ENCODE results near the gene LIFR. TPM values are rescaled to one million over a fixed set of nuclear protein-coding genes. Genes with fewer than 3 reads are reported as not detected.

LIFR gene
- total and polyA plus RNA-seq, 2 donors (not counting 3 experiments of a cell fraction or from before 2014, with no cell fraction given) = 4.1 to 36.4 TPM

- ChIA-PET CTCF (interaction anchor here (0.8 to 3.3 kb wide), 5 partner anchors 12 to 326 kb away, joined by 3 to 14 read pairs (median 5); no protein-coding TSS in a partner anchor), POLR2A (no interaction called here)
- no peak overlapping the region for H3K27ac ChIP-seq (ENCODE audit: insufficient read depth, low read depth, low read length)
- H2AFZ ChIP-seq (ENCODE audit: low read depth, low read length) = no peak overlapping the region
- H3K27me3 ChIP-seq (ENCODE audit: control insufficient read depth in 2 of 2, insufficient read depth in 2 of 2, low read length in 2 of 2) = no peaks in the 10 kb centered on the region
- peaks cover 0 to 3% of the 10 kb centered on the region in 2 experiments for H3K36me3 ChIP-seq (ENCODE audit: control insufficient read depth in 2 of 2, extremely low read depth in 1 of 2, insufficient read depth in 2 of 2, low read length in 2 of 2)
- no peaks in the 10 kb centered on the region for H4K20me1 ChIP-seq (replicated peaks; ENCODE audit: control insufficient read depth, extremely low read depth, insufficient read depth, low read length)
- H3K79me2 ChIP-seq (ENCODE audit: control insufficient read depth, insufficient read depth, low read length) = no peaks in the 10 kb centered on the region
- no peak overlapping the region for H3K4me3 ChIP-seq (replicated peaks in 1 of 3; ENCODE audit: insufficient read depth in 1 of 3, low read depth in 1 of 3, low read length in 3 of 3)
- dilution Hi-C loops (cut with MboI; ENCODE audit: extremely low pct_ligation_motif_present, low sequenced_read_pairs) (no loop called here), intact Hi-C loops (cut with micrococcal nuclease) (no loop called here)
- H3K4me1 ChIP-seq (ENCODE audit: control insufficient read depth, extremely low read depth, insufficient read depth, low read length) = no peaks in the 10 kb centered on the region
- DNase-seq (ENCODE audit: low read depth, low spot score) = no peak
- BruUV-seq (replicated peaks) = no TSS peak
- TF ChIP-seq CTCF (IDR thresholded peaks at IDR 0.05; ENCODE audit: extremely low read depth in 1 of 2, insufficient read depth in 1 of 2, low read depth in 1 of 2, low read length in 2 of 2) = peak in 1 of 2 donors; percentile 4
- no peak for TF ChIP-seq EZH2 (IDR thresholded peaks at IDR 0.05; ENCODE audit: borderline replicate concordance, low read depth, low read length, severe bottlenecking)
- H3K9ac ChIP-seq (replicated peaks; ENCODE audit: extremely low read depth, insufficient read depth, low read length) = no peak overlapping the region
- no peaks in the 10 kb centered on the region for H3K9me1 ChIP-seq (replicated peaks; ENCODE audit: control insufficient read depth, extremely low read depth, insufficient read depth, low read length)
- no peak overlapping the region for H3K4me2 ChIP-seq (ENCODE audit: insufficient read depth, low read length)
- no peak for FAIRE-seq
- no peaks in the 10 kb centered on the region for H3K9me3 ChIP-seq (replicated peaks; ENCODE audit: control insufficient read depth, insufficient read depth, low read length)
These were observed 72.5 kb downstream of the LIFR start for GRCh38 chr5:38483805-38484398.

- Histone ChIP-seq H3K9me1 (replicated peaks; ENCODE audit: control insufficient read depth, extremely low read depth, insufficient read depth, low read length) (no peaks in the 10 kb centered on the region), H2AFZ (ENCODE audit: low read depth, low read length) (no peak overlapping the region), H3K4me1 (ENCODE audit: control insufficient read depth, extremely low read depth, insufficient read depth, low read length) (peaks cover 4% of the 10 kb centered on the region), H3K9me3 (replicated peaks; ENCODE audit: control insufficient read depth, insufficient read depth, low read length) (no peaks in the 10 kb centered on the region), H3K4me3 (replicated peaks in 1 of 3; ENCODE audit: insufficient read depth in 1 of 3, low read depth in 1 of 3, low read length in 3 of 3) (no peak overlapping the region), H3K4me2 (ENCODE audit: insufficient read depth, low read length) (no peak overlapping the region), H3K36me3 (ENCODE audit: control insufficient read depth in 2 of 2, extremely low read depth in 1 of 2, insufficient read depth in 2 of 2, low read length in 2 of 2) (peaks cover 0 to 3% of the 10 kb centered on the region in 2 experiments), H3K9ac (replicated peaks; ENCODE audit: extremely low read depth, insufficient read depth, low read length) (no peak overlapping the region), H3K27me3 (ENCODE audit: control insufficient read depth in 2 of 2, insufficient read depth in 2 of 2, low read length in 2 of 2) (no peaks in the 10 kb centered on the region), H3K79me2 (ENCODE audit: control insufficient read depth, insufficient read depth, low read length) (no peaks in the 10 kb centered on the region), H3K27ac (ENCODE audit: insufficient read depth, low read depth, low read length) (no peak overlapping the region), H4K20me1 (replicated peaks; ENCODE audit: control insufficient read depth, extremely low read depth, insufficient read depth, low read length) (no peaks in the 10 kb centered on the region)
- TF ChIP-seq JUN (IDR thresholded peaks at IDR 0.05; ENCODE audit: borderline replicate concordance, insufficient read depth, insufficient read length, low read depth) = no peak
- TF ChIP-seq EZH2 (IDR thresholded peaks at IDR 0.05; ENCODE audit: borderline replicate concordance, low read depth, low read length, severe bottlenecking) = no peak
- TF ChIP-seq GATA2 (IDR thresholded peaks at IDR 0.05; ENCODE audit: insufficient read depth, insufficient read length, low read depth, low read length) = no peak
- no peak for TF ChIP-seq POLR2A (IDR thresholded peaks at IDR 0.05; ENCODE audit: low read depth, low read length)
- no peak for TF ChIP-seq FOS (IDR thresholded peaks at IDR 0.05; ENCODE audit: borderline replicate concordance, insufficient read depth, low read length)
- no peak for TF ChIP-seq MAX (IDR thresholded peaks at IDR 0.05; ENCODE audit: insufficient read depth, insufficient read length)
- no peak for TF ChIP-seq CTCF (IDR thresholded peaks at IDR 0.05; ENCODE audit: extremely low read depth in 1 of 2, insufficient read depth in 1 of 2, low read depth in 1 of 2, low read length in 2 of 2)
- no peak for TF ChIP-seq POLR2AphosphoS5 (IDR thresholded peaks at IDR 0.05; ENCODE audit: insufficient read depth, low read depth, low read length)
- no peak for TF ChIP-seq MYC (IDR thresholded peaks at IDR 0.05; ENCODE audit: low read depth, low read length)
- CTCF ChIA-PET = interaction anchor here (0.7 to 2.8 kb wide), 7 partner anchors 11 to 332 kb away, joined by 3 to 20 read pairs (median 3); no protein-coding TSS in a partner anchor
- intact Hi-C loops (cut with micrococcal nuclease) (no loop called here), dilution Hi-C loops (cut with MboI; ENCODE audit: extremely low pct_ligation_motif_present, low sequenced_read_pairs) (no loop called here)
- DNase-seq (ENCODE audit: low read depth, low spot score) = no peak
- POLR2A ChIA-PET = no interaction called here
- FAIRE-seq = no peak
- BruUV-seq (replicated peaks) = no TSS peak
These were observed 77.0 kb downstream of the LIFR start for GRCh38 chr5:38479315-38479904.
